Astrocyte of the spinal cord (primary cell): ENCODE data around the gene PRCC.
A peak's percentile ranks its signal among the peaks of the same experiment; 100 is the strongest.

Experiments
- DNase-seq: peaks from one replicate; pipeline ENCODE4 v3.0.0; 2011; ENCODE audit warnings: low read depth, low spot score
- H3K4me3 ChIP-seq: 2 replicates; pipeline ENCODE4 v1.5.1; 2011; ENCODE audit warnings: low read depth, mild to moderate bottlenecking, low read length, moderate library complexity
- CTCF ChIP-seq: IDR thresholded peaks from 2 replicates; pipeline ENCODE4 v1.5.1; 2012; ENCODE audit warnings: low read depth, mild to moderate bottlenecking, low read length, inconsistent platforms
- in situ Hi-C: cut with HindIII; loops from 2 replicates; pipeline ENCODE4 v1.10.0; 2017; ENCODE audit warnings: low sequenced_read_pairs

Gene PRCC

GRCh38 chr1:156805766-156806511, 38.6 kb downstream of the PRCC start:
- DNase-seq, result peak; percentile 73
- no peak for TF ChIP-seq CTCF
- in situ Hi-C loops, result no loop called here
- H3K4me3 ChIP-seq, result no peak overlapping the region

GRCh38 chr1:156806512-156807440, 39.4 kb downstream of the PRCC start:
- H3K4me3 ChIP-seq, result no peak overlapping the region
- in situ Hi-C loops, result no loop called here
- TF ChIP-seq CTCF, result no peak
- DNase-seq, result no peak

GRCh38 chr1:156807627-156808026, 40.3 kb downstream of the PRCC start:
- no peak for DNase-seq
- no peak overlapping the region for H3K4me3 ChIP-seq
- in situ Hi-C loops, result no loop called here
- TF ChIP-seq CTCF, result no peak

GRCh38 chr1:156808186-156809030, 41.1 kb downstream of the PRCC start:
- TF ChIP-seq CTCF, result no peak
- H3K4me3 ChIP-seq, result no peak overlapping the region
- in situ Hi-C loops, result no loop called here
- DNase-seq, result no peak

- DNase-seq, result no peak
- TF ChIP-seq CTCF, result no peak
- in situ Hi-C loops, result no loop called here
- no peak overlapping the region for H3K4me3 ChIP-seq
Observed at GRCh38 chr1:156809281-156809680, 41.9 kb downstream of the PRCC start.
